ENCODE measurements around the gene ARG2. TPM values are rescaled to one million over a fixed set of nuclear protein-coding genes. Genes with fewer than 3 reads are reported as not detected.
A peak's percentile ranks its signal among the peaks of the same experiment; 100 is the strongest.

Gene ARG2
- total RNA-seq, 2 donors from 2014 or later, result 4.7 to 11.5 TPM

GRCh38 chr14:67581643-67582042 is 38.1 kb upstream of the ARG2 start:
- Histone ChIP-seq H3K4me1 (no peaks in the 10 kb centered on the region), H3K27ac (no peak overlapping the region), H3K36me3 (peaks cover 9% of the 10 kb centered on the region), H3K9me3 (no peaks in the 10 kb centered on the region), H3K9ac (ENCODE audit: low read depth in 2 of 2, low read length in 2 of 2) (no peak overlapping the region), H3K4me3 (no peak overlapping the region), H3K27me3 (no peaks in the 10 kb centered on the region)
- TF ChIP-seq CTCF (IDR thresholded peaks at IDR 0.05), result no peak
- intact Hi-C loops (cut with DNase I), result no loop called here
- no peak for DNase-seq

- H3K36me3 ChIP-seq, result peaks cover 9% of the 10 kb centered on the region
- H3K27me3 ChIP-seq, result no peaks in the 10 kb centered on the region
- H3K9ac ChIP-seq (ENCODE audit: low read depth in 2 of 2, low read length in 2 of 2), result no peak overlapping the region
- intact Hi-C loops (cut with DNase I), result no loop called here
- DNase-seq, result no peak
- no peaks in the 10 kb centered on the region for H3K9me3 ChIP-seq
- TF ChIP-seq CTCF (IDR thresholded peaks at IDR 0.05), result no peak
- H3K4me1 ChIP-seq, result no peaks in the 10 kb centered on the region
- H3K27ac ChIP-seq, result no peak overlapping the region
- no peak overlapping the region for H3K4me3 ChIP-seq
Observed at GRCh38 chr14:67582061-67582460, 37.7 kb upstream of the ARG2 start.

GRCh38 chr14:67583711-67584644 is 35.7 kb upstream of the ARG2 start:
- peaks cover 9% of the 10 kb centered on the region for H3K36me3 ChIP-seq

GRCh38 chr14:67584978-67585377 is 34.7 kb upstream of the ARG2 start:
- Histone ChIP-seq H3K27ac (no peak overlapping the region), H3K27me3 (no peaks in the 10 kb centered on the region), H3K36me3 (peaks cover 9% of the 10 kb centered on the region), H3K4me1 (no peaks in the 10 kb centered on the region), H3K4me3 (no peak overlapping the region), H3K9ac (ENCODE audit: low read depth in 2 of 2, low read length in 2 of 2) (no peak overlapping the region), H3K9me3 (no peaks in the 10 kb centered on the region)
- no peak for TF ChIP-seq CTCF (IDR thresholded peaks at IDR 0.05)
- intact Hi-C loops (cut with DNase I), result loop anchor here (2.0 kb wide), 1 partner anchor 120 kb away; no protein-coding TSS in a partner anchor
- DNase-seq, result no peak

More at GRCh38 chr14:67583711-67584644, 35.7 kb upstream of the ARG2 start:
- Histone ChIP-seq H3K27ac (no peak overlapping the region), H3K27me3 (no peaks in the 10 kb centered on the region), H3K4me1 (no peaks in the 10 kb centered on the region), H3K9ac (ENCODE audit: low read depth in 2 of 2, low read length in 2 of 2) (no peak overlapping the region), H3K9me3 (no peaks in the 10 kb centered on the region), H3K4me3 (no peak overlapping the region)
- DNase-seq, result peak; percentile 40
- peak; percentile 43 for TF ChIP-seq CTCF (IDR thresholded peaks at IDR 0.05)
- intact Hi-C loops (cut with DNase I), result loop anchor here (2.0 kb wide), 1 partner anchor 121 kb away; no protein-coding TSS in a partner anchor

GRCh38 chr14:67586369-67586768 is 33.4 kb upstream of the ARG2 start:
- no peaks in the 10 kb centered on the region for H3K4me1 ChIP-seq
- TF ChIP-seq CTCF (IDR thresholded peaks at IDR 0.05), result no peak
- H3K27me3 ChIP-seq, result no peaks in the 10 kb centered on the region
- H3K4me3 ChIP-seq, result no peak overlapping the region
- H3K36me3 ChIP-seq, result peaks cover 9% of the 10 kb centered on the region
- no peaks in the 10 kb centered on the region for H3K9me3 ChIP-seq
- no peak for DNase-seq
- no peak overlapping the region for H3K27ac ChIP-seq
- no peak overlapping the region for H3K9ac ChIP-seq (ENCODE audit: low read depth in 2 of 2, low read length in 2 of 2)
- intact Hi-C loops (cut with DNase I), result no loop called here

Measured in colonic mucosa (tissue), 4 donors.